Motor neuron (in vitro differentiated cells): ENCODE results near the gene TDRD1. TPM values are rescaled to one million over a fixed set of nuclear protein-coding genes. Genes with fewer than 3 reads are reported as not detected.
A peak's percentile ranks its signal among the peaks of the same experiment; 100 is the strongest.

Source experiments
- ATAC-seq, 8 experiments: fragments of 200-7000 bp; cut with Tn5 transposase; replicated peaks in 6 of 8; 2 replicates each; pipeline ENCODE4 v1.8.0; 2021; ENCODE audit warnings: mild to moderate bottlenecking in 8 of 8, moderate library complexity in 8 of 8
- H3K27ac ChIP-seq, 2 donors: fragments of 250-450 bp; sonication (Bioruptor Pico); 2 replicates each; pipeline ENCODE4 v1.9.0; 2021; ENCODE audit warnings: antibody characterized with exemption in 2 of 2, mild to moderate bottlenecking in 2 of 2, moderate library complexity in 1 of 2
- H3K4me1 ChIP-seq, 2 donors: fragments of 250-450 bp; sonication (Bioruptor Pico); replicated peaks in 1 of 2; 2 replicates each; pipeline ENCODE4 v1.6.1; 2021; ENCODE audit warnings: antibody characterized with exemption in 2 of 2, mild to moderate bottlenecking in 2 of 2, moderate library complexity in 1 of 2
- H3K4me3 ChIP-seq, 5 donors: fragments of 250-450 bp; sonication (Bioruptor Pico); 2 replicates each; pipeline ENCODE4 v1.9.0; 2021; ENCODE audit warnings: antibody characterized with exemption in 5 of 5, mild to moderate bottlenecking in 5 of 5, moderate library complexity in 4 of 5
- WGBS, 10 experiments: fragments of 450-650 bp; shearing (Covaris generic); methylation state at CpG; one replicate each; pipeline ENCODE4 v1.0.0; 2022; 5-methylcytosine and 5-hydroxymethylcytosine counted together
- in situ Hi-C, 9 experiments: fragments of 400-800 bp; cut with MboI; loops; one replicate each; pipeline ENCODE4 v1.15.0; 2021; ENCODE audit warnings: low sequenced_read_pairs in 9 of 9, low pct_unique_long_range_greater_than_20kb in 2 of 9; ENCODE audit not compliant: unreplicated experiment in 9 of 9
- total RNA-seq, 8 experiments: library from RNA; unstranded; fragments of 300-600 nt; gene quantifications; 2 replicates each; pipeline versions ENCODE4 v1.2.3 to v1.2.4, GENCODE V29; 2022

TDRD1 gene
- total RNA-seq, 8 experiments from 2014 or later, result under 0.01 to 0.18 (median 0.11) TPM; not detected in 2

GRCh38 chr10:114245121-114245791 lies 66.1 kb downstream of the TDRD1 start:
- Histone ChIP-seq H3K4me3 (no peak overlapping the region), H3K4me1 (no peaks in the 10 kb centered on the region), H3K27ac (no peak overlapping the region)
- peak in 2 of 8 experiments; percentile 38 to 57 for ATAC-seq
- in situ Hi-C loops, result no loop called here
- 58 to 87% (median 80%) methylated on average over 1 to 6 of the region's 9 CpGs; no CpG with 5 or more reads in 3 of the 10 experiments for WGBS, 10 experiments

GRCh38 chr10:114246679-114247305 lies 67.6 kb downstream of the TDRD1 start:
- in situ Hi-C loops, result no loop called here
- WGBS, 10 experiments, result 54 to 100% (median 82%) methylated on average over 1 to 5 of the region's 7 CpGs
- no peak for ATAC-seq
- Histone ChIP-seq H3K4me3 (no peak overlapping the region), H3K4me1 (no peaks in the 10 kb centered on the region), H3K27ac (no peak overlapping the region)

- in situ Hi-C loops, result no loop called here
- ATAC-seq, result no peak
- no peak overlapping the region for H3K4me3 ChIP-seq
- WGBS, 10 experiments, result 67 to 100% (median 98%) methylated on average over 1 to 5 of the region's 6 CpGs; no CpG with 5 or more reads in 2 of the 10 experiments
- no peak overlapping the region for H3K27ac ChIP-seq
- H3K4me1 ChIP-seq, result no peaks in the 10 kb centered on the region
Observed at GRCh38 chr10:114250236-114250635, 71.1 kb downstream of the TDRD1 start.

GRCh38 chr10:114250716-114251115 lies 71.6 kb downstream of the TDRD1 start:
- in situ Hi-C loops, result no loop called here
- no peak overlapping the region for H3K4me3 ChIP-seq
- no peak overlapping the region for H3K27ac ChIP-seq
- 100% methylated on average over 1 of the region's 1 CpG; no CpG with 5 or more reads in 8 of the 10 experiments for WGBS, 10 experiments
- no peak for ATAC-seq
- H3K4me1 ChIP-seq, result no peaks in the 10 kb centered on the region

GRCh38 chr10:114252092-114252491 lies 72.9 kb downstream of the TDRD1 start:
- in situ Hi-C loops, result no loop called here
- no peak for ATAC-seq
- Histone ChIP-seq H3K27ac (no peak overlapping the region), H3K4me1 (no peaks in the 10 kb centered on the region), H3K4me3 (no peak overlapping the region)
- 71 to 100% (median 89%) methylated on average over 1 to 5 of the region's 5 CpGs; no CpG with 5 or more reads in 2 of the 10 experiments for WGBS, 10 experiments

GRCh38 chr10:114252883-114253282 lies 73.7 kb downstream of the TDRD1 start:
- H3K27ac ChIP-seq, result no peak overlapping the region
- no peaks in the 10 kb centered on the region for H3K4me1 ChIP-seq
- in situ Hi-C loops, result no loop called here
- H3K4me3 ChIP-seq, result no peak overlapping the region
- no peak for ATAC-seq
- WGBS, 10 experiments, result 89 to 90% methylated on average over 3 of the region's 7 CpGs; no CpG with 5 or more reads in 8 of the 10 experiments

- H3K4me1 ChIP-seq, result no peaks in the 10 kb centered on the region
- WGBS, 10 experiments, result 40 to 100% (median 83%) methylated on average over 1 of the region's 1 CpG; no CpG with 5 or more reads in 5 of the 10 experiments
- no peak for ATAC-seq
- H3K4me3 ChIP-seq, result no peak overlapping the region
- in situ Hi-C loops, result no loop called here
- no peak overlapping the region for H3K27ac ChIP-seq
Observed at GRCh38 chr10:114255227-114255626, 76.1 kb downstream of the TDRD1 start.

- H3K4me3 ChIP-seq, result no peak overlapping the region
- H3K4me1 ChIP-seq, result no peaks in the 10 kb centered on the region
- WGBS, 10 experiments, result 11 to 95% (median 71%) methylated on average over 1 to 8 of the region's 12 CpGs
- peak in 1 of 8 experiments; percentile 91 for ATAC-seq
- in situ Hi-C loops, result no loop called here
- H3K27ac ChIP-seq, result no peak overlapping the region
Observed at GRCh38 chr10:114256008-114256765, 77.0 kb downstream of the TDRD1 start.

GRCh38 chr10:114256822-114257221 lies 77.7 kb downstream of the TDRD1 start:
- WGBS, 10 experiments, result 58 to 93% (median 84%) methylated on average over 1 to 3 of the region's 3 CpGs; no CpG with 5 or more reads in 4 of the 10 experiments
- H3K27ac ChIP-seq, result no peak overlapping the region
- H3K4me3 ChIP-seq, result no peak overlapping the region
- no peaks in the 10 kb centered on the region for H3K4me1 ChIP-seq
- ATAC-seq, result no peak
- in situ Hi-C loops, result no loop called here

GRCh38 chr10:114257498-114257897 lies 78.3 kb downstream of the TDRD1 start:
- WGBS, 10 experiments, result 50 to 100% (median 90%) methylated on average over 2 to 3 of the region's 3 CpGs; no CpG with 5 or more reads in 5 of the 10 experiments
- Histone ChIP-seq H3K27ac (no peak overlapping the region), H3K4me3 (no peak overlapping the region), H3K4me1 (no peaks in the 10 kb centered on the region)
- in situ Hi-C loops, result no loop called here
- no peak for ATAC-seq

GRCh38 chr10:114258274-114258840 lies 79.2 kb downstream of the TDRD1 start:
- ATAC-seq, result no peak
- in situ Hi-C loops, result no loop called here
- WGBS, 10 experiments, result 58 to 96% (median 85%) methylated on average over 2 to 5 of the region's 5 CpGs
- H3K27ac ChIP-seq, result no peak overlapping the region
- H3K4me3 ChIP-seq, result no peak overlapping the region
- H3K4me1 ChIP-seq, result no peaks in the 10 kb centered on the region

GRCh38 chr10:114259824-114260223 lies 80.7 kb downstream of the TDRD1 start:
- in situ Hi-C loops, result no loop called here
- Histone ChIP-seq H3K4me1 (no peaks in the 10 kb centered on the region), H3K27ac (no peak overlapping the region), H3K4me3 (no peak overlapping the region)
- peak in 3 of 8 experiments; percentile 51 to 93 (median 90) for ATAC-seq
- WGBS, 10 experiments, result 0 to 100% (median 83%) methylated on average over 1 to 4 of the region's 10 CpGs; no CpG with 5 or more reads in 3 of the 10 experiments

GRCh38 chr10:114260366-114260765 lies 81.2 kb downstream of the TDRD1 start:
- no peak overlapping the region for H3K4me3 ChIP-seq
- no peak overlapping the region for H3K27ac ChIP-seq
- ATAC-seq, result no peak
- WGBS, 10 experiments, result 53 to 100% (median 73%) methylated on average over 1 to 3 of the region's 5 CpGs; no CpG with 5 or more reads in 3 of the 10 experiments
- no peaks in the 10 kb centered on the region for H3K4me1 ChIP-seq
- in situ Hi-C loops, result no loop called here
